ENCODE measurements around the gene BANF1.
"Not testable (repeated sequence)": the region's sequence is repeated elsewhere in the genome, so short reads cannot be mapped to it uniquely, and the experiment has no call there.

The BANF1 gene

DNA sequence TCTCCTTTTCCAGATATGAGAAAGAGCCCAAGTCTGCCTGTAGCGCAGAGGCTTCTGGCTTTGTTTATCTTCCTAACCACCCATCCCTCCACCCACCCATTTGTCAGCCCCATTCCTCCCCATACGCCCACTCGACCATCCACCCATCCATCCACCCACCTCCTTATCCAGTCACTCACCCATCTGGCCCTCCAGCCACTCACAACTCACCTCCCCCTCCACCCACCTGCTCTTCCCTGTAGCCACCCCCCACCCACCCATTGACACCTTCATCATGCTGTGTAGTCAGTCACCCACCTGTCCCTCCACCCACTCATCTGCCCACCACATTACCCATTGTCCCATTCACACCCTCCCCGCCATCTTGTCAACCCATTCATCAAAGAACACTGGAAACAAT is 15.0 kb downstream of the BANF1 start:
- Histone ChIP-seq H3K27ac (ENCODE audit: low read depth in 2 of 2, low read length in 2 of 2) (no peak overlapping the region), H3K4me1 (ENCODE audit: control insufficient read depth in 2 of 2, insufficient read depth in 2 of 2, low read length in 2 of 2) (no peaks in the 10 kb centered on the region), H3K36me3 (ENCODE audit: control insufficient read depth in 2 of 2, insufficient read depth in 2 of 2, low read length in 2 of 2) (no peaks in the 10 kb centered on the region), H3K9ac (ENCODE audit: low read depth in 1 of 2, low read length in 2 of 2) (no peak overlapping the region), H3K27me3 (ENCODE audit: control insufficient read depth in 2 of 2, insufficient read depth in 2 of 2, low read length in 2 of 2) (peaks cover 9 to 10% of the 10 kb centered on the region in 2 donors), H3K4me3 (ENCODE audit: low read length in 2 of 2) (no peak overlapping the region), H3K9me3 (ENCODE audit: control insufficient read depth in 2 of 2, low read length in 2 of 2) (no peaks in the 10 kb centered on the region)

DNA sequence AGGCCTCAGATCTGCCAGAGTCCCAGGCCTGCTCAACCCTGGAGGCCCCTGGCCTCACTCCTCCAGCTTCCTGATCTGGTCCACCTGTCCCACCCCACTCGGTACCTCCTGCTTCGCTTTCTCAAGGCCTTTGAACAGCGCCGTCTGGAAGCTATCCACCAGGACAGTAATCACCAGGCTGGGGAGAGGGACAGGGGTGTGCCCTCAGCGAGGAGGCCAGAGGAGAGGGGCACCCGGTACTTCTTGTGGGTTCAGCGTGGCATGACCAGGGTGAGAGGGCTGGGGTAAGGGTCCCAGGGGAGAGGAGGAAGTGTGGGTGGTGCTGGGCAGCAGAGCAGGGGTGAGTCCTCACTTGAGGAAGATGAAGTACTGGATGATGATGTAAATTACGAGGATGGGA is 17.9 kb downstream of the BANF1 start:
- no peak overlapping the region for H3K27ac ChIP-seq (ENCODE audit: low read depth in 2 of 2, low read length in 2 of 2)
- peaks cover 4 to 9% of the 10 kb centered on the region in 2 donors for H3K27me3 ChIP-seq (ENCODE audit: control insufficient read depth in 2 of 2, insufficient read depth in 2 of 2, low read length in 2 of 2)
- H3K4me3 ChIP-seq (ENCODE audit: low read length in 2 of 2) = no peak overlapping the region
- no peak overlapping the region for H3K9ac ChIP-seq (ENCODE audit: low read depth in 1 of 2, low read length in 2 of 2)
- no peaks in the 10 kb centered on the region for H3K9me3 ChIP-seq (ENCODE audit: control insufficient read depth in 2 of 2, low read length in 2 of 2)
- no peaks in the 10 kb centered on the region for H3K4me1 ChIP-seq (ENCODE audit: control insufficient read depth in 2 of 2, insufficient read depth in 2 of 2, low read length in 2 of 2)
- H3K36me3 ChIP-seq (ENCODE audit: control insufficient read depth in 2 of 2, insufficient read depth in 2 of 2, low read length in 2 of 2) = no peaks in the 10 kb centered on the region

DNA sequence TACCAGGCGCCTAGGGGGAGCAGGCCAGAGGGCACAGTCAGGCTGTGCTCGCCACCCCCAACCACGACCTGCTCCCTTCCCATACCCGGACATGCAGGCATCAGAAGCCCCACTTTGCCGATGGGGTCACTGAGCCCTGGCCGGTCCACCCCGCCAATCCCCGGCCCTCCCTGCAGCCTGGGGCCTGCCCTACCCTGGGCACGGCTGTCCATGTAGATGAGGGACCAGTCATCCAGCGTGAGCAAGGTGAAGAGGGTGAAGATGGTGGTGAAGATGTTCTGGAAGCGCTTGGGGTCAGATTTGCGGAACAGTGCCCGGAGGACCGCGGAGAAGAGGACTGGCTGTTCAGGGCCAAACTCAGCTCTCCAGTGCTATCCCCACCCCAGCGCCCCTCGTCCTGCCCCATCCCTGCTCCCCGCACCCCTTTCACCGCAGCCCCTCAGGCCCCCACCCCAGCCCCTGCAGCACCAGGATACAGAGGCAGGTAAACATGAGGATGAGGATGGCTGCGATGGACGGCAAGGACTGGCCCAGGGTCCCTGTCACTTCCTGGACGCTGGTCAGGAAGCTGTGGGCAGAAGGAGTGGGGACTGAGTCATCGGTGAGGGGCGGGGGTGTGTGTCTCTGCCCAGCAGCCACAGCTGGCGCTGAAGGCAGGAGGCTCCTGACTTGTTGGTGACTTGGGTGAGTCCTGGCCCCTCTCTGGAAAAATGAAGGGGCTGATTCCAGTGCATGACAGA is 18.5 kb downstream of the BANF1 start:
- H3K27ac ChIP-seq (ENCODE audit: low read depth in 2 of 2, low read length in 2 of 2) = no peak overlapping the region
- no peaks in the 10 kb centered on the region for H3K4me1 ChIP-seq (ENCODE audit: control insufficient read depth in 2 of 2, insufficient read depth in 2 of 2, low read length in 2 of 2)
- no peak overlapping the region for H3K9ac ChIP-seq (ENCODE audit: low read depth in 1 of 2, low read length in 2 of 2)
- no peaks in the 10 kb centered on the region for H3K36me3 ChIP-seq (ENCODE audit: control insufficient read depth in 2 of 2, insufficient read depth in 2 of 2, low read length in 2 of 2)
- H3K4me3 ChIP-seq (ENCODE audit: low read length in 2 of 2) = no peak overlapping the region
- H3K27me3 ChIP-seq (ENCODE audit: control insufficient read depth in 2 of 2, insufficient read depth in 2 of 2, low read length in 2 of 2) = peaks cover 4 to 9% of the 10 kb centered on the region in 2 donors
- H3K9me3 ChIP-seq (ENCODE audit: control insufficient read depth in 2 of 2, low read length in 2 of 2) = no peaks in the 10 kb centered on the region

DNA sequence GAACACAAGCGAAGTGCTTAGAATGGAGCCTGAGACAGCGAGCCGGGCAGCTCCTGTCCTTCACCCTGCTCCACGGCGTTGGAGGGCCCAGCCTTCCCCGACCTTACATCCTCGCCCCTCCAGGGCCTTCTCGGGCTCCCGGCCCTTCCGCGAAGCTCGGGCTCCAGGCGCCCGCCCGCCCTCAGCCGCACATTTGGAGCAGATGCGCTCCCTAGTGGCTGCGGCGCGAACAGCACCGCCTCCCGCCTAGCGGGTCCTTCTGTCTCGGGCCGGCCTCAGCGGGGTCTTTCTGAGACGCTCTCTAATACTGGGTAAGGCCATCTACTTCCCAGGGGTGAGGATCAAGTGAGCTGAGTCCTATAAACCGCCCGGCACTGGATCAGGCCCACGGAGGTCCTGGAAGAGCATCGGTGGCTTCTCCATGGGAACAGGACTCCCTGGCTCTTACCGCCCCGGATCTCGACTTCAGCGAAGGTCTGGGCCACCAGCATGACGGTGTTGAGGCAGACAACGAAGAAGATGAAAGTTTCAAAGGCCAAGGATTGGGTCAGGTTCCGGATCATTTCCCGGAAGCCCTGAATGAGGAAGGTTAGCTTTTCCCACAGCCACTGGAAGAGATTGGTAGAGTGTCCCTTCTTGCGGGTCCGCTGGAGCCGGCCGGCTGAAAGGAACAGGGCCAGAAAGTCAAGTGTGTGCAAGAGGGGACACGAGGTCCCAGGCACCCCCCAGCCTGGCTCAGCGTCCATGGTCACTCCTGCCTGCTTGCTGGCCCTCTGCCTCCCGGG is 20.3 kb downstream of the BANF1 start:
- Histone ChIP-seq H3K27ac (ENCODE audit: low read depth in 2 of 2, low read length in 2 of 2) (no peak overlapping the region), H3K9ac (ENCODE audit: low read depth in 1 of 2, low read length in 2 of 2) (peak overlapping the region in 1 of 2 donors; percentile 14), H3K9me3 (ENCODE audit: control insufficient read depth in 2 of 2, low read length in 2 of 2) (no peaks in the 10 kb centered on the region), H3K27me3 (ENCODE audit: control insufficient read depth in 2 of 2, insufficient read depth in 2 of 2, low read length in 2 of 2) (peaks cover 4 to 9% of the 10 kb centered on the region in 2 donors), H3K36me3 (ENCODE audit: control insufficient read depth in 2 of 2, insufficient read depth in 2 of 2, low read length in 2 of 2) (no peaks in the 10 kb centered on the region), H3K4me3 (ENCODE audit: low read length in 2 of 2) (peak overlapping the region in 1 of 2 donors; percentile 45), H3K4me1 (ENCODE audit: control insufficient read depth in 2 of 2, insufficient read depth in 2 of 2, low read length in 2 of 2) (no peaks in the 10 kb centered on the region)

DNA sequence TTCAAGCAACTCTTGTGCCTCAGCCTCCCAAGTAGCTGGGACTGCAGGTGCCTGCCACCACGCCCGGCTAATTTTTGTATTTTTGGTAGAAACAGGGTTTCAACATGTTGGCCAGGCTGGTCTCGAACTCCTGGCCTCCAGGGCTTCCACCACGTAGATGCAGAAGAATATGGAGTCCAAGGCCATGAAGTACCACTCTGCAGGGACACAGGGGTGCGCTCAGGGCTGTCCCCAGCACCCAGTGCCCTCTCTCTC is 20.8 kb downstream of the BANF1 start:
- H3K9ac ChIP-seq (ENCODE audit: low read depth in 1 of 2, low read length in 2 of 2); H3K27ac ChIP-seq (ENCODE audit: low read depth in 2 of 2, low read length in 2 of 2); H3K9me3 ChIP-seq (ENCODE audit: control insufficient read depth in 2 of 2, low read length in 2 of 2); H3K4me3 ChIP-seq (ENCODE audit: low read length in 2 of 2); H3K36me3 ChIP-seq (ENCODE audit: control insufficient read depth in 2 of 2, insufficient read depth in 2 of 2, low read length in 2 of 2); H3K27me3 ChIP-seq (ENCODE audit: control insufficient read depth in 2 of 2, insufficient read depth in 2 of 2, low read length in 2 of 2); H3K4me1 ChIP-seq (ENCODE audit: control insufficient read depth in 2 of 2, insufficient read depth in 2 of 2, low read length in 2 of 2): not testable (repeated sequence)

DNA sequence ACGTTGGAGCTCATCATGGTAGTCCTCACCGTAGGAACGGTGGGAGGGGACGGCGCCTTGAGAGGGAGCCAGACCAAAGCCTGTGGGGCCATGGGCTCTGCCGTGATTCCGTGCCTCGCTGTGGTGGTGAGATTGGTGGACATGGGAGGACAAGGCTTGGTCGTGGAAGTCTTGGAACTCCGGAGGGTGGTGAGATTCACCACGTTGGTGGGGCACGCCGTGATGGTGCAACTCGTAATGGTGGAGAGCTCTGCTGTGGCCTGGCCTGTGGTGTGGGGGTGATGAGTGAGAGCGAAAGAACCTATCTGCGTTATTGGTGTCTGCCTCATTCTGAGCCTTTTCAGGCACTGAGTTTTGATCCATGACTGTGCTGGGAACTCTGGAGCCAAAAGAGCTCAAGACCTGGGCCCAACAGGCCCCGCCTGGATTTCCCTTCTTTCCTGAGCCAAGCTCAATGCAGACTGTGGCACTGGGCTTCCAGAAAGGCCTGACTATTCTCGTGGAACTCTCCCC is 23.8 kb downstream of the BANF1 start, which contains the start of gene CATSPER1:
CATSPER1 (minus strand) TSS at position 463 of the 513 bp plus-strand sequence; CDS start at position 363, 100 bp downstream.
- Histone ChIP-seq H3K27me3 (ENCODE audit: control insufficient read depth in 2 of 2, insufficient read depth in 2 of 2, low read length in 2 of 2) (peaks cover 4 to 12% of the 10 kb centered on the region in 2 donors), H3K4me1 (ENCODE audit: control insufficient read depth in 2 of 2, insufficient read depth in 2 of 2, low read length in 2 of 2) (no peaks in the 10 kb centered on the region), H3K9ac (ENCODE audit: low read depth in 1 of 2, low read length in 2 of 2) (no peak within 1 kb of the TSS), H3K4me3 (ENCODE audit: low read length in 2 of 2) (no peak within 1 kb of the TSS), H3K27ac (ENCODE audit: low read depth in 2 of 2, low read length in 2 of 2) (no peak within 1 kb of the TSS), H3K9me3 (ENCODE audit: control insufficient read depth in 2 of 2, low read length in 2 of 2) (no peaks in the 10 kb centered on the region), H3K36me3 (ENCODE audit: control insufficient read depth in 2 of 2, insufficient read depth in 2 of 2, low read length in 2 of 2) (no peaks in the 10 kb centered on the region)

DNA sequence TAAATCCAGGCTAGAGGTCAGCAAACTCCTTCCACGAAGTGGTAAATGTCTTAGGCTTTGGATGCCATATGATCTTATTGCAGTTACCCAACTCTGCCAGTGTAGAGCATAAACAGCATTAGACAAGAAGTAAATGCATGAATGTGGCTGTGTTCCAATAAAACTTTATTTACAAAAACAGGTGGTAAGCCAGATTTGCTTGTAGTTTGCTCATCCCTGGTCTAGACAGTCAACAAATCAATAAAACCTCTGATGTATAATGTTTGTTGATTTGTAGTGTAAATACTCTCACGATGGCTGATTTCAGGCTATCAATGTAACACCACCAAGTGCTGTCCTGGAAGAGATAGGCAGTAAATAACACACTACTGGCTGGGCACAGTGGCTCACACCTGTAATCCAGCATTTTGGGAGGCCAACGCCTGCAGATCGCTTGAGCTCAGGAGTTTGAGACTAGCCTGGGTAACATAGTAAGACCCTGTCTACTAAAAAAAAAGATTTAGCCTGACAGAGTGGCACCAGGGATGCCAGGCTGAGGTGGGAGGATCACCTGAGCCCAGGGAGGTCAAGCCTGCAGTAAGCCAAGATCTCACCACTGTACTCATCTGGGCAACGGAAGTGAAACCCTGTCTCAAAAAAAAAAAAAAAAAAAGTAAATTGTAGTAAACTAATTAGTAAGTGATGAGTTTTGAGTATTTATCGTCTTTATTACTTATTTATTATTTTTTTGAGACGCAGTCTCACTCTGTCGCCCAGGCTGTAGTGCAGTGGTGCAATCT is 30.8 kb downstream of the BANF1 start:
- H3K4me1 ChIP-seq (ENCODE audit: control insufficient read depth in 2 of 2, insufficient read depth in 2 of 2, low read length in 2 of 2) = no peaks in the 10 kb centered on the region
- no peak overlapping the region for H3K9ac ChIP-seq (ENCODE audit: low read depth in 1 of 2, low read length in 2 of 2)
- H3K4me3 ChIP-seq (ENCODE audit: low read length in 2 of 2) = no peak overlapping the region
- no peak overlapping the region for H3K27ac ChIP-seq (ENCODE audit: low read depth in 2 of 2, low read length in 2 of 2)
- no peaks in the 10 kb centered on the region for H3K9me3 ChIP-seq (ENCODE audit: control insufficient read depth in 2 of 2, low read length in 2 of 2)
- no peaks in the 10 kb centered on the region for H3K36me3 ChIP-seq (ENCODE audit: control insufficient read depth in 2 of 2, insufficient read depth in 2 of 2, low read length in 2 of 2)
- peaks cover 0 to 7% of the 10 kb centered on the region in 2 donors for H3K27me3 ChIP-seq (ENCODE audit: control insufficient read depth in 2 of 2, insufficient read depth in 2 of 2, low read length in 2 of 2)

DNA sequence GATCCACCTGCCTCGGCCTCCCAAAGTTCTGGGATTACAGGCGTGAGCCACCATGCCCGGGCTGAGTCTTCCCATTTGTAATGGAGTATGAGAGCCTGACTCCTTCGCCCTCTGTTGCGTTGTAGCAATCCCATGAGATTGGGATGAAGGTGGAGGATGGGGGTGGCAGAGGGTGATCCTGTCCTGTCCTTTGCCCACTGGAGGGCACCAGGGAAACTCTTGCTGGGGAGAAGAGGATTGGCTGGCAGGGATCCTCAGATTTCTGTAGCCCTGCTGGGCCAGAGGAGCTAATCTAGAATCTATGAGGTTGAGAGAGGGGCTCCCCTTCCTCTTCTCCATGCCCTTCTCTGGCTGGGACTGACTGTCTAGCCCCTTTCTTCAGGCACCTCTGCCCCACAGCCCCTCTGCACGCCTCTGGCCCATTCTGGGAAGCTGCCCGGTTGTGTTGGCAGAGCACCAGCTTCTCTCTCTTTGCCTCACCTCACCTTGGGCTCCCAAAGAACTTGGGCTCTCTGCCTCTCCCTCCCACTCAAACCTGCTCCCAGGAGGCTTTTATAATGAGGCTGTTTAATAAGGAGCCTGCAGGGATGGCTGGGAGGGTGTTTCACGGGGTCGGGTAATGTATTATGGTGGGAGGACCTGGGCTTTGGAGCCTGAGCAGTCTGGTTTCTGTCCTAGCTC is 33.5 kb downstream of the BANF1 start:
- Histone ChIP-seq H3K9me3 (ENCODE audit: control insufficient read depth in 2 of 2, low read length in 2 of 2) (no peaks in the 10 kb centered on the region), H3K4me1 (ENCODE audit: control insufficient read depth in 2 of 2, insufficient read depth in 2 of 2, low read length in 2 of 2) (no peaks in the 10 kb centered on the region), H3K4me3 (ENCODE audit: low read length in 2 of 2) (no peak overlapping the region), H3K27ac (ENCODE audit: low read depth in 2 of 2, low read length in 2 of 2) (no peak overlapping the region), H3K27me3 (ENCODE audit: control insufficient read depth in 2 of 2, insufficient read depth in 2 of 2, low read length in 2 of 2) (peaks cover 0 to 4% of the 10 kb centered on the region in 2 donors), H3K9ac (ENCODE audit: low read depth in 1 of 2, low read length in 2 of 2) (no peak overlapping the region), H3K36me3 (ENCODE audit: control insufficient read depth in 2 of 2, insufficient read depth in 2 of 2, low read length in 2 of 2) (no peaks in the 10 kb centered on the region)

DNA sequence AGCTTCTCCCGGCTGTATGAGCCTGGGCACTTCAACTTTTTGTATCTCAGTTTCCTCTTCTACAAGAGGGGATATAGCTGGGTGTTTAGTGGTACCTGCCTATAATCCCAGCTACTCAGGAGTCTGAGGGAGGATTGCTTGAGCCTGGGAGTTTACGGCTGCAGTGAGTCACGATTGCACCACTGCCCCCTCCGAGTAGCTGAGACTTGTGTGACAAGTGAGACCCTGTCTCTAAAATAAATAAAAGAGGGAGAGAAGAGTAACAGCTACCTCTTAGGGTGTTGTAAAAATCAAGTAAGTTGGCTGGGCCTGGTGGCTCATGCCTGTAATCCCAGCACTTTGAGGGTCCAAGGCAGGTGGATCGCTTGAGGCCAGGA is 34.0 kb downstream of the BANF1 start:
- Histone ChIP-seq H3K36me3 (ENCODE audit: control insufficient read depth in 2 of 2, insufficient read depth in 2 of 2, low read length in 2 of 2) (no peaks in the 10 kb centered on the region), H3K27me3 (ENCODE audit: control insufficient read depth in 2 of 2, insufficient read depth in 2 of 2, low read length in 2 of 2) (peaks cover 0 to 4% of the 10 kb centered on the region in 2 donors), H3K9ac (ENCODE audit: low read depth in 1 of 2, low read length in 2 of 2) (no peak overlapping the region), H3K4me3 (ENCODE audit: low read length in 2 of 2) (no peak overlapping the region), H3K27ac (ENCODE audit: low read depth in 2 of 2, low read length in 2 of 2) (no peak overlapping the region), H3K4me1 (ENCODE audit: control insufficient read depth in 2 of 2, insufficient read depth in 2 of 2, low read length in 2 of 2) (no peaks in the 10 kb centered on the region), H3K9me3 (ENCODE audit: control insufficient read depth in 2 of 2, low read length in 2 of 2) (no peaks in the 10 kb centered on the region)
